ENCODE measurements around the gene CIC.

DNA sequence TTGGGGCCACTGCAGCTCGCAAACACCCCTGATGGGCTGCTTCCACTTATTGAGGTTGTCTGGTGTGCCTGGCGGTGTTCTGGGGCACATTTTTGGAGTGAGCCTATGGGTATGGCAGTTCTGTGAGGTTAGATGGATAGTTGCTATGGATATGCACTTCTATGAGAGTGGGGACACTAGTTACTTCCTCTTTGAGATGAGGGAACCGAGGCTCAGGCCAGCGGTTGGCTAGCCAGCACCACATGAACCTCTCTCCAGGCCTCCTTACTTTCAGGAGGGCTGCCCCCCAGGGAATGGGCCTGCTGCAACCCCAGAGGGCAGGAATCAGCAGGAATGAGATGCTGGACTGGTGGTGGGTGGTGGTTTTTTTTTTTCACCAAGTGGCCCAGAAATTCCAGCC lies 19.3 kb downstream of the CIC start:
- TF ChIP-seq, protein P1, sequence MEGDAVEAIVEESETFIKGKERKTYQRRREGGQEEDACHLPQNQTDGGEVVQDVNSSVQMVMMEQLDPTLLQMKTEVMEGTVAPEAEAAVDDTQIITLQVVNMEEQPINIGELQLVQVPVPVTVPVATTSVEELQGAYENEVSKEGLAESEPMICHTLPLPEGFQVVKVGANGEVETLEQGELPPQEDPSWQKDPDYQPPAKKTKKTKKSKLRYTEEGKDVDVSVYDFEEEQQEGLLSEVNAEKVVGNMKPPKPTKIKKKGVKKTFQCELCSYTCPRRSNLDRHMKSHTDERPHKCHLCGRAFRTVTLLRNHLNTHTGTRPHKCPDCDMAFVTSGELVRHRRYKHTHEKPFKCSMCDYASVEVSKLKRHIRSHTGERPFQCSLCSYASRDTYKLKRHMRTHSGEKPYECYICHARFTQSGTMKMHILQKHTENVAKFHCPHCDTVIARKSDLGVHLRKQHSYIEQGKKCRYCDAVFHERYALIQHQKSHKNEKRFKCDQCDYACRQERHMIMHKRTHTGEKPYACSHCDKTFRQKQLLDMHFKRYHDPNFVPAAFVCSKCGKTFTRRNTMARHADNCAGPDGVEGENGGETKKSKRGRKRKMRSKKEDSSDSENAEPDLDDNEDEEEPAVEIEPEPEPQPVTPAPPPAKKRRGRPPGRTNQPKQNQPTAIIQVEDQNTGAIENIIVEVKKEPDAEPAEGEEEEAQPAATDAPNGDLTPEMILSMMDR (IDR thresholded peaks at IDR 0.05): no peak
- no peak for TF ChIP-seq POLR2A (IDR thresholded peaks at IDR 0.05)

Measured in body of pancreas (tissue), 4 donors.